Keratinocyte (primary cell): Measurements from ENCODE around the gene HID1. TPM values are rescaled to one million over a fixed set of nuclear protein-coding genes. Genes with fewer than 3 reads are reported as not detected.

Experiments used
- DNase-seq: peaks from one replicate; pipeline ENCODE4 v3.0.0-alpha.2; 2011; ENCODE audit warnings: low read depth, missing footprints, low spot score
- FAIRE-seq: peaks from 2 replicates; lab custom pipeline; 2011; peaks lifted over from hg19 to GRCh38; lab: Jason Lieb, UNC
- H2AFZ ChIP-seq: 2 replicates; pipeline ENCODE4 v1.6.0; 2012; ENCODE audit warnings: low read length, control low read depth, inconsistent platforms; ENCODE audit not compliant: control insufficient read depth
- H3K27ac ChIP-seq: 2 replicates; pipeline ENCODE4 v1.5.1; 2011; ENCODE audit warnings: low read length; ENCODE audit not compliant: control insufficient read depth, insufficient read depth
- H3K27me3 ChIP-seq: 3 replicates; pipeline ENCODE4 v1.6.0; 2011; ENCODE audit warnings: low read length; ENCODE audit not compliant: control insufficient read depth, insufficient read depth; ENCODE audit errors: extremely low read depth
- H3K36me3 ChIP-seq, 2 experiments: 2 replicates in 1 of 2; 3 replicates in 1 of 2; pipeline ENCODE4 v1.5.1; 2011; ENCODE audit warnings: low read length in 2 of 2, mild to moderate bottlenecking in 1 of 2; ENCODE audit not compliant: control insufficient read depth in 2 of 2, insufficient read depth in 2 of 2; ENCODE audit errors: extremely low read depth in 1 of 2
- H3K4me1 ChIP-seq: 3 replicates; pipeline ENCODE4 v1.5.1; 2011; ENCODE audit warnings: low read length; ENCODE audit not compliant: control insufficient read depth, insufficient read depth; ENCODE audit errors: extremely low read depth
- H3K4me2 ChIP-seq: 3 replicates; pipeline ENCODE4 v1.6.0; 2011; ENCODE audit warnings: low read depth, low read length; ENCODE audit not compliant: control insufficient read depth, insufficient read depth; ENCODE audit errors: extremely low read depth
- H3K4me3 ChIP-seq, 3 experiments: fragments of 200-600 bp in 1 of 3; sonication (generic) in 1 of 3; 2 replicates in 2 of 3; 3 replicates in 1 of 3; pipeline ENCODE4 v1.5.1; 2011 to 2016; ENCODE audit warnings: low read length in 3 of 3, mild to moderate bottlenecking in 3 of 3, control low read depth in 2 of 3, inconsistent platforms in 1 of 3, low read depth in 1 of 3, mixed read lengths in 1 of 3, mixed run types in 1 of 3, moderate library complexity in 1 of 3; ENCODE audit not compliant: control insufficient read depth in 2 of 3, insufficient read depth in 2 of 3; ENCODE audit errors: extremely low read depth in 1 of 3
- H3K79me2 ChIP-seq: 2 replicates; pipeline ENCODE4 v1.6.0; 2012; ENCODE audit warnings: low read length; ENCODE audit not compliant: control insufficient read depth, insufficient read depth
- H3K9ac ChIP-seq: 3 replicates; pipeline ENCODE4 v1.6.0; 2011; ENCODE audit warnings: low read length; ENCODE audit not compliant: control insufficient read depth, insufficient read depth; ENCODE audit errors: extremely low read depth
- H3K9me1 ChIP-seq: 3 replicates; pipeline ENCODE4 v1.6.0; 2011; ENCODE audit warnings: low read length; ENCODE audit not compliant: control insufficient read depth, insufficient read depth; ENCODE audit errors: extremely low read depth
- H3K9me3 ChIP-seq: 2 replicates; pipeline ENCODE4 v1.5.1; 2012; ENCODE audit warnings: low read depth, low read length; ENCODE audit not compliant: control insufficient read depth
- H4K20me1 ChIP-seq: 3 replicates; pipeline ENCODE4 v1.6.0; 2011; ENCODE audit warnings: low read length; ENCODE audit not compliant: control insufficient read depth, insufficient read depth; ENCODE audit errors: extremely low read depth
- CTCF ChIP-seq, 3 experiments: IDR thresholded peaks in 1 of 3; conservative IDR thresholded peaks in 1 of 3; optimal IDR thresholded peaks in 1 of 3; 2 replicates in 2 of 3; 3 replicates in 1 of 3; pipeline versions ENCODE3 to v1.5.1; 2011; ENCODE audit warnings: low read length in 3 of 3, mild to moderate bottlenecking in 3 of 3, moderate library complexity in 2 of 3, control low read depth in 1 of 3, inconsistent platforms in 1 of 3; ENCODE audit not compliant: insufficient read depth in 2 of 3; ENCODE audit errors: extremely low read depth in 1 of 3
- EZH2 ChIP-seq: IDR thresholded peaks from one replicate; pipeline ENCODE4 v1.6.1; 2012; ENCODE audit warnings: inconsistent platforms, mild to moderate bottlenecking, low read length, moderate library complexity
- dilution Hi-C: fragments of 300-500 bp; cut with MboI; formaldehyde crosslinking; loops from one replicate; pipeline ENCODE4 v1.7.0; 2020; ENCODE audit warnings: low sequenced_read_pairs; ENCODE audit not compliant: extremely low pct_ligation_motif_present
- polyA plus RNA-seq, 5 experiments: library from polyadenylated mRNA; depleted of rRNA in 3 of 5; stranded (reverse) in 3 of 5; stranded (forward) in 1 of 5; unstranded in 1 of 5; fragments of >200 nt; gene quantifications; 1 replicate in 1 of 5; 2 replicates in 3 of 5; 3 replicates in 1 of 5; pipeline versions ENCODE4 v1.2.1 to v1.2.3, GENCODE V29; 2011 to 2012; ENCODE audit warnings: missing spikeins in 2 of 5, low read depth in 1 of 5, low replicate concordance in 1 of 5

Gene HID1
- polyA plus RNA-seq, 1 donor (not counting 4 experiments of a cell fraction or from before 2014, with no cell fraction given): 0.33 TPM

GRCh38 chr17:74917430-74917829 is 55.1 kb downstream of the HID1 start:
- no peaks in the 10 kb centered on the region for H3K9me1 ChIP-seq
- H3K4me2 ChIP-seq: no peak overlapping the region
- H3K27ac ChIP-seq: no peak overlapping the region
- no peak overlapping the region for H2AFZ ChIP-seq
- no peaks in the 10 kb centered on the region for H4K20me1 ChIP-seq
- no peaks in the 10 kb centered on the region for H3K9me3 ChIP-seq
- TF ChIP-seq CTCF (optimal IDR thresholded peaks at IDR 0.05 in 1 of 3, IDR thresholded peaks at IDR 0.05 in 1 of 3, conservative IDR thresholded peaks at IDR 0.05 in 1 of 3; ENCODE audit: extremely low read depth in 1 of 3, insufficient read depth in 2 of 3, low read length in 3 of 3) (no peak), EZH2 (no peak)
- dilution Hi-C loops: no loop called here
- H3K4me3 ChIP-seq: no peak overlapping the region
- FAIRE-seq (no peak), DNase-seq (no peak)
- peaks cover 8% of the 10 kb centered on the region for H3K27me3 ChIP-seq
- H3K36me3 ChIP-seq: no peaks in the 10 kb centered on the region
- H3K9ac ChIP-seq: no peak overlapping the region
- peaks cover 12% of the 10 kb centered on the region for H3K4me1 ChIP-seq
- H3K79me2 ChIP-seq: no peaks in the 10 kb centered on the region

GRCh38 chr17:74916851-74917199 is 55.7 kb downstream of the HID1 start:
- Histone ChIP-seq H3K9me3 (no peaks in the 10 kb centered on the region), H2AFZ (no peak overlapping the region), H3K4me2 (no peak overlapping the region), H3K27me3 (peaks cover 4% of the 10 kb centered on the region), H3K9ac (no peak overlapping the region), H3K9me1 (no peaks in the 10 kb centered on the region), H3K36me3 (no peaks in the 10 kb centered on the region), H4K20me1 (no peaks in the 10 kb centered on the region), H3K4me1 (peaks cover 12% of the 10 kb centered on the region), H3K79me2 (no peaks in the 10 kb centered on the region), H3K27ac (no peak overlapping the region), H3K4me3 (no peak overlapping the region)
- dilution Hi-C loops: no loop called here
- no peak for DNase-seq
- no peak for FAIRE-seq
- TF ChIP-seq CTCF (optimal IDR thresholded peaks at IDR 0.05 in 1 of 3, IDR thresholded peaks at IDR 0.05 in 1 of 3, conservative IDR thresholded peaks at IDR 0.05 in 1 of 3; ENCODE audit: extremely low read depth in 1 of 3, insufficient read depth in 2 of 3, low read length in 3 of 3): no peak
- TF ChIP-seq EZH2: no peak
